Activated T-cell treated with anti-CD3 and anti-CD28 coated beads, Interleukin-2, amount 50 U/mL, for 24 hours (primary cell): ENCODE results near the gene DTX3.
"Not testable (repeated sequence)": the region's sequence is repeated elsewhere in the genome, so short reads cannot be mapped to it uniquely, and the experiment has no call there.

Experiments used
- DNase-seq: peaks from one replicate; pipeline ENCODE4 v3.0.0-alpha.2; 2020
- H3K27ac Mint-ChIP-seq: 2 replicates; pipeline ENCODE4 v1.8.0; 2020; ENCODE audit warnings: mild to moderate bottlenecking, mixed read lengths
- H3K27me3 Mint-ChIP-seq: 2 replicates; pipeline ENCODE4 v1.8.0; 2020; ENCODE audit warnings: mixed read lengths
- H3K36me3 Mint-ChIP-seq: 2 replicates; pipeline ENCODE4 v1.8.0; 2020; ENCODE audit warnings: low read depth, mixed read lengths
- H3K4me1 Mint-ChIP-seq: 2 replicates; pipeline ENCODE4 v1.8.0; 2020; ENCODE audit warnings: low read depth, mixed read lengths
- H3K4me3 Mint-ChIP-seq: 2 replicates; pipeline ENCODE4 v1.8.0; 2020; ENCODE audit warnings: mild to moderate bottlenecking, moderate library complexity, mixed read lengths
- H3K9me3 Mint-ChIP-seq: 2 replicates; pipeline ENCODE4 v1.8.0; 2020; ENCODE audit warnings: mixed read lengths

DTX3 gene

DNA sequence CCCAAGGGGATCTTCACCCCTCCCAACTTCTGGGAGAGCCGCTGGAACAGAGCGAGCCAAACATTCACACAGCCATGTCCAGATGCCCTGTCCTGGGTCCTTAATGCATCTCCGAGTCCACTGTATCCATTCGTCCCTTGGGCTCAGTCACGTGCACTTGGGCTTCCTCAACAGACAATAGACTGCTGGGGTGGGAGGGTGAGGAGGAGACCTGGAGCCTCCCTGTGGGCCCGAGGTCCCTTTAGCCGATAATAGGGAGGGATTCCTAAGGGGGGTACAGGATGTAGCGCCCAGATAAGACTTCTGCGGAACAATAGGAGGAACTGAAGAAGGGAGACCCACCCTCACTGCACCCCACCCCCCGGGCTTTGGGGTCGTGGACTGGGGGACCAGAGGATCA lies 13.3 kb downstream of the DTX3 start:
- Mint-ChIP-seq H3K4me3 (no peak overlapping the region), H3K9me3 (no peaks in the 10 kb centered on the region), H3K4me1 (peaks cover 29% of the 10 kb centered on the region), H3K27ac (no peak overlapping the region), H3K27me3 (peaks cover 91% of the 10 kb centered on the region), H3K36me3 (no peaks in the 10 kb centered on the region)
- no peak for DNase-seq

DNA sequence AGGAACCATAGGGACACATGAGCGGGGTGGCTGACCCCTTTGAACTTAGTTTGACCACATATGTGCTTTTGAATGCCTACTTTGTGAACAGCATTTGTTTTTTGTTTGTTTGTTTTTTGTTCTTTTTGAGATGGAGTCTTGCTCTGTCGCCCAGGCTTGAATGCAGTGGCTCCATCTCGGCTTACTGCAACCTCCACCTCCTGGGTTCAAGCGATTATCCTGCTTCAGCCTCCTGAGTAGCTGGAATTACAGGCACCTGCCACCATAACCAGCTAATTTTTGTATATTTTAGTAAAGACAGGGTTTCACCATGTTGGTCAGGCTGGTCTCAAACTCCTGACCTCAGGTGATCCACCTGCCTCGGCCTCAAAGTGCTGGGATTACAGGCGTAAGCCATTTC lies 13.8 kb downstream of the DTX3 start:
- H3K36me3 Mint-ChIP-seq, H3K9me3 Mint-ChIP-seq, H3K4me3 Mint-ChIP-seq, DNase-seq, H3K27ac Mint-ChIP-seq: not testable (repeated sequence)
- Mint-ChIP-seq H3K4me1 (peaks cover 29% of the 10 kb centered on the region), H3K27me3 (peaks cover 91% of the 10 kb centered on the region)

DNA sequence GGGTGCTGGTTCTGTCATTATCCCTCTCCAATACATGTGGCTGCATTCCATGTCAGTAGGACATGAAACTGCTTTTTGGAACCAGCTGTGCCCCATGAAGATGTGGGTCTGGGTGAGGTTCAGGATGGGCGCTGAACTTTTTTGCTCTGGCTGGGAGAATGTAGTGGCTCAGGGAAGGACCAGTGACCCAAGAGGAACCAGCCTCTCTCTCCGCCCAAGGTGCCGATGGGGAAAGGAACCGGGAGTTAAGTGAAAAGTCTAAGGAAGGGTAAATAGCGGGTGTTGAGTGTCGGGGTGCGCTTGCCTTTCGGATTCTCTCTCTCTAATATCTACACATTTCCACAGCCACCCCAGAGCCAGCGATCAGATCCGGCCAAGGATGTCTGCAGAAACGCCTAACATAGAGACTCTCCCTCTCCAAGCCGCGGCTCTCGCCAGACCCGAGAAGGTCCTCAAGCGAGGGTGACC lies 14.4 kb downstream of the DTX3 start:
- DNase-seq: no peak
- Mint-ChIP-seq H3K4me1 (peaks cover 29% of the 10 kb centered on the region), H3K9me3 (no peaks in the 10 kb centered on the region), H3K36me3 (no peaks in the 10 kb centered on the region), H3K27ac (no peak overlapping the region), H3K4me3 (no peak overlapping the region), H3K27me3 (peaks cover 91% of the 10 kb centered on the region)

DNA sequence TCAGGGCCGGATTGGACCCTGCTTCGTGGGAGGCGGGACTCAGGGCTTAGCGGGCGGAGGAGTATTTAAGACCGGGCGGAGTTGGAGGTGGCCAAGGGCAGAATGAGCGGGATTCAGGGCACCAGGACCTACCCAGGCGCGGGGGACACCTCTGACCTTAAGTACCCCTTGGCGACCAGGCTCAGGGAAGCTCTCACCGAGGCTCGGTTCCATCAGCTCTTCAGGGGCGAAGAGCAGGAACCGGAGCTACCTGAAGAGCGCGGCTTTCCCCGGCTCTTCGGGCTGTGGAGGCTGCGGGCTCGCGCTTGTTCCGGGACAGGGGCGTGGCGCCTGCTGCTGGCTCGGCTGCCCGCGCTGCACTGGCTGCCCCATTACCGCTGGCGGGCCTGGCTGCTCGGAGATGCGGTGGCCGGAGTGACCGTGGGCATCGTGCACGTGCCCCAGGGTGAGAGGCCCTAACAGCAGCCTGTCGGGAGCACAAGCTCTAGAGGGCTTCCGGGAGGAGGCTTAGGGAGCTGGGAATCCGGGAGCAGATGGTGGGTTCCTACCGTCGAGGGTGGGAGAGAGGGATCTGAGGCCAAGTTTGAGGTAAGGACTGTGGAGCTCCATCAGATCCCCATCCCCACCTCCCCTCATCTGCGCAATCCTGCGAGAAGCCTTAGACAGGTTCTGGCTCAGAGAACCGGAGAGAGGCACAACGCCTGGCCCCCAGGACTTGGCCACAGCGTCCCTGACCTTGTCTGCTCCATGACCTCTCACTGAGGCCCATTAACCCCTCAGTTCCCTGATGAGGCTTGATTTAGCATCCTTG lies 15.0 kb downstream of the DTX3 start:
- Mint-ChIP-seq H3K27ac (no peak overlapping the region), H3K4me3 (no peak overlapping the region)
- DNase-seq: peak; percentile 54

DNA sequence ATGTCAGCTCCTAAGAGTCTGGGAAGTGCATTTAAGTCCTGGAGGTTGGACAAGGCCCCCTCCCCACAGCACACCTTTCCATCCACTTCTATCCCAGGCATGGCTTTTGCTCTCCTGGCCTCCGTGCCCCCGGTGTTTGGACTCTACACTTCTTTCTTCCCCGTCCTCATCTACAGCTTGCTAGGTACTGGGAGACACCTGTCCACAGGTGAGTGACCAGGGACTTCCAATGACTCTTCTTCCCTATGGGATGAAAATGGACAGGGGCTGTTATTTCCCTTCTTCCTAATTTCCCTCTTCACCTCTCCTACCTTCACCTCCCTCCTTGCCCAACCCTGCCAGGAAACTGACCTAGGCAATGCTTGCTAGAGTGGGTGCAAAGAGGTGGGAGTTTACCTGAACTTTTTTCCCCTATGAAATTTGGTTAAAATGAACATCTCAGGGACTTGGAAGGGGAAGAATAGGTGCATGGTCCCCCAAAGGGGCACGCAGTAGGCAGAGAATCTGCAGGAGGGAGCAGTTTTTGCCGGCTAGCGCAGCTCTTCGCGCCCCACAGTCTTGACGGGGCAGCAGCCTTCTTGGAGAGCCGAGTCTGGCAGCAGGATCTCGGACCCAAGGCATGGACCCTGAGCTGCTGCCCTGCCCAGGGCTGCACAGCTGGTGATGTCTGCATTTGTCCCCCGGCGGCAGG lies 15.8 kb downstream of the DTX3 start:
- Mint-ChIP-seq H3K9me3 (no peaks in the 10 kb centered on the region), H3K36me3 (no peaks in the 10 kb centered on the region), H3K27ac (peak overlapping the region; percentile 44), H3K4me1 (peaks cover 29% of the 10 kb centered on the region), H3K27me3 (peaks cover 94% of the 10 kb centered on the region), H3K4me3 (peak overlapping the region; percentile 72)
- DNase-seq: no peak

More for the DNA sequence above, 15.0 kb downstream of the DTX3 start:
- Mint-ChIP-seq H3K4me1 (peaks cover 29% of the 10 kb centered on the region), H3K36me3 (no peaks in the 10 kb centered on the region), H3K27me3 (peaks cover 93% of the 10 kb centered on the region), H3K9me3 (no peaks in the 10 kb centered on the region)

DNA sequence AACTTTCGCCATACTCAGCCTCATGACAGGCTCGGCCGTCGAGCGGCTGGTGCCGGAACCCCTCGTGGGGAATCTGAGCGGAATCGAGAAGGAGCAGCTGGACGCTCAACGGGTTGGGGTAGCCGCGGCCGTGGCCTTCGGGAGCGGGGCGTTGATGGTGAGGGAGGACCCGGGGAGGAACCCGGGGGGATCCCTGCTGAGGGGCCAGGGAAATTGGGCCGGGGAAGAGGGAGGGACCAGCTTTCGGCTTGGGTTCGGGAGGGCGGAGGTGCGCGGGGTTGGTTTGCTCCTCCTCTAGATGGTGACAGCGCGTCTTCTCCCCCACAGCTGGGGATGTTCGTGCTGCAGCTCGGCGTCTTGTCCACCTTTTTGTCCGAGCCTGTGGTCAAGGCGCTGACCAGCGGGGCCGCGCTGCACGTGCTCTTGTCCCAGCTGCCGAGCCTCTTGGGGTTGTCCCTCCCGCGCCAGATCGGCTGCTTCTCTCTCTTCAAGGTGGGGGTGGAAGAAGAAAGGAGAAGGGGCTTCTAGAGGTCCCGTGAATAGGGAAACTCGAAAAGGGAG lies 16.4 kb downstream of the DTX3 start:
- Mint-ChIP-seq H3K9me3 (no peaks in the 10 kb centered on the region), H3K27me3 (peaks cover 94% of the 10 kb centered on the region), H3K36me3 (no peaks in the 10 kb centered on the region), H3K27ac (peak overlapping the region; percentile 44), H3K4me1 (peaks cover 29% of the 10 kb centered on the region), H3K4me3 (peak overlapping the region; percentile 72)
- DNase-seq: peak; percentile 61

DNA sequence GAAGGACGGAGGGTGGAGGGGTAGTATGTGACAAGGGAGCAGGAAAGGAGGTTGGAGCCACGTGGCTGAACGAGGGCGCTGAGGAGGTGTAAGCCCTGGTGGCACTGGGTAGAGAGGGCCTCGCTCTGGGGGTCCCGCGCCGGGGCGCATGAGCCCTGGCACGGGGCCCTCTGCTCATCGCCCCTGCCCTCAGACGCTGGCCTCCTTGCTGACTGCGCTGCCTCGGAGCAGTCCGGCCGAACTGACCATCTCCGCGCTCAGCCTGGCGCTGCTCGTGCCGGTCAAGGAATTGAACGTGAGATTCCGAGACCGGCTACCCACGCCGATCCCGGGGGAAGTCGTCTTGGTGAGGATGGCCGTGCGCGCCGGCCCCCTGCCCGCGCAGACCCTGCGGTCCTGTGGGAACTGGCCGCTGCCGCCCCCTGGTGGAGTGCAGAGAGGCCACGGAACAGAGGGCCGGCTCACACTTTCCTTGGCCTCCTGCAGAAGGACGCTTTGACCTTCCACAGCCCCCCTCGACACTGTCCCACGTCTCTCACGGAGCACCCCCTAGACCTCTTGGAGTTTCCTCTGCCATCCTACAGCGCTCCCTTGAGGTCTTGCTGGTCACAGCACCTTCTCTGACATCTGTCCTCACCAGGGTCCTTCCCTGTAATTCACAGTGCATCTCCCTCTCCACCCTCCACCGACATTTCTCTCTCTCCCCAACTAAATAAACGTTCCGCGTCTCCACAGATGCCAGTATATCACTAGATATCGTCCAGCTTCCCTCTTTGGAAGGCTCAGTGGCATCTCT lies 17.1 kb downstream of the DTX3 start:
- Mint-ChIP-seq H3K27me3 (peaks cover 97% of the 10 kb centered on the region), H3K9me3 (no peaks in the 10 kb centered on the region), H3K4me3 (peak overlapping the region; percentile 72), H3K36me3 (no peaks in the 10 kb centered on the region), H3K4me1 (peaks cover 30% of the 10 kb centered on the region), H3K27ac (peak overlapping the region; percentile 44)
- DNase-seq: peak; percentile 81

DNA sequence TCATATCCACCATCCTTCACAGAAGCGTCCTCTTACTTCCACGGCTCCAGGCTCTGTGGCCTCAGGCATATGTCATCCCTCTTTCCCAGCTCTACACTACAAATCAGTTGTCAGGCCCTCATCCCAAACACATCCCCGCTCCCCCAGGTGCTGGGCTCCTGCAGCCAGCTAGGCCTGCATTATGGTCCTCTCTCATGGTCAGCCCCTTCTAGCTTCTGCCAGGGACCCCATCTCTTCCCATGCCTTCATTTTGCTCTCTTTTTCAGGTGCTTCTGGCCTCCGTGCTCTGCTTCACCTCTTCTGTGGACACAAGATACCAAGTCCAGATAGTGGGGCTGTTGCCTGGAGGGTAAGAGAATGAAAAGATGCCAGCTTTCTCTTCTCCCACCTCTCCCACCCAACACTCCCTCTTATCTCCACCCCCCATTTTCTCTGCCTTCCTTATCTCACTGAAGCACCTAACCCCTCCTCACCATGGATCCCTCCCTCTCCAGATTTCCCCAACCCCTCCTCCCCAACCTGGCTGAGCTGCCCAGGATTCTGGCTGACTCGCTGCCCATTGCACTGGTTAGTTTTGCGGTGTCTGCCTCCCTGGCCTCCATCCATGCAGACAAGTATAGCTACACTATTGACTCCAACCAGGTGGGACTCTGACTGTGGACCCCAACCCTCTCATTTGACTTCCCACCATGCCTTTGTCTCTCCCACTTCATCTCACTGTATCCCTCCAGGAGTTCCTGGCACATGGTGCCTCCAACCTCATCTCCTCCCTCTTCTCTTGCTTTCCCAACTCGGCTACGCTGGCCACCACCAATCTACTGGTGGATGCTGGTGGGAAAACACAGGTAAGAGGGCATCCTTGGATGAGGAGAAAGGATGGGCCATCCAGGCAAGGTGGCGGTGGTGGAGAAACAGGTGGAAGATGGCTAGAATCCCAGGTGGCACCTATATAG lies 17.9 kb downstream of the DTX3 start:
- Mint-ChIP-seq H3K9me3 (no peaks in the 10 kb centered on the region), H3K36me3 (no peaks in the 10 kb centered on the region), H3K4me1 (peaks cover 36% of the 10 kb centered on the region), H3K27me3 (peaks cover 98% of the 10 kb centered on the region), H3K4me3 (peak overlapping the region; percentile 72), H3K27ac (no peak overlapping the region)
- no peak for DNase-seq

DNA sequence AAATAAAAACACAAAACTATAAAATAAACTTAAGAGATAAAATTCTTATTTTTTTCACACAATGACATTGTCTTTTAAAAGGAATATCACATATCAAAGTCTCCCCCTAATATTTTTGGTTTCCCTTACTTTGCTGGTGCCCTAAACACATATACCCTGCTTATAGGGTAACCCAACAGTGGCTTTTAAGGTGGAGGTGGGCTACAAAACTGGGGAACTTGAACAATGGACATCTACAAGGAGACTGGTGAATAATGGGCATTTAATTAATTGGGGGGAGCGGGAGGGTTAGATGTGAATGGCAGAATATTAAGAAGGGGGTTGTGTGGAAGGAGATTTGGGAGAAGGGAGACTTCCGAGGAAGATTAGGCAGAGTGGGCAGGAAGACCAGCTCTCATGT lies 18.8 kb downstream of the DTX3 start:
- Mint-ChIP-seq H3K27ac (no peak overlapping the region), H3K4me3 (no peak overlapping the region), H3K36me3 (no peaks in the 10 kb centered on the region), H3K27me3 (peaks cover 99% of the 10 kb centered on the region), H3K4me1 (peaks cover 41% of the 10 kb centered on the region), H3K9me3 (no peaks in the 10 kb centered on the region)
- no peak for DNase-seq

DNA sequence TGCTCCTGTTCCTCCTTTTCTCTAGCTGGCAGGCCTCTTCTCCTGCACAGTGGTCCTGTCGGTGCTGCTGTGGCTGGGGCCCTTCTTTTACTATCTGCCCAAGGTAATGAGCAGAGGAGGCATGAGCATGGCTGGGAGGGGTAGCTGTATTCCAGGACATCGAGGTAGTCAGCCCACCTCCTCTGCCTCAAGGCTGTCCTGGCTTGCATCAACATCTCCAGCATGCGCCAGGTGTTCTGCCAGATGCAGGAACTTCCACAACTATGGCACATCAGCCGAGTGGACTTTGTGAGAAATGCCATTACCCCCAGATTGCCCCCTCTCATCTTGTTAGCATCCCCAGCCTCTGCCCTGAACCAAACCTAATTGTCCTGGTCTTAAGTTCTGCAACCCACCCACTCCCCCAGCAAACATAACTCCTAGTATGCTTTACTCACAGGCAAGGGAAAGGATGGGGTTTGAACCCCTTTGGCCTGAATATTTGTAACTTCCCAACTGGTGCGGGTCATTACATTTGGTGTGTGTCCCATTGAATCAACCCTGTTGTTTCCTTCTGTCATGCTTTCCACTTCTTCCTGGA lies 19.3 kb downstream of the DTX3 start:
- Mint-ChIP-seq H3K27me3 (peaks cover 100% of the 10 kb centered on the region), H3K36me3 (no peaks in the 10 kb centered on the region), H3K4me1 (peaks cover 41% of the 10 kb centered on the region), H3K27ac (no peak overlapping the region), H3K9me3 (no peaks in the 10 kb centered on the region), H3K4me3 (no peak overlapping the region)
- DNase-seq: no peak

DNA sequence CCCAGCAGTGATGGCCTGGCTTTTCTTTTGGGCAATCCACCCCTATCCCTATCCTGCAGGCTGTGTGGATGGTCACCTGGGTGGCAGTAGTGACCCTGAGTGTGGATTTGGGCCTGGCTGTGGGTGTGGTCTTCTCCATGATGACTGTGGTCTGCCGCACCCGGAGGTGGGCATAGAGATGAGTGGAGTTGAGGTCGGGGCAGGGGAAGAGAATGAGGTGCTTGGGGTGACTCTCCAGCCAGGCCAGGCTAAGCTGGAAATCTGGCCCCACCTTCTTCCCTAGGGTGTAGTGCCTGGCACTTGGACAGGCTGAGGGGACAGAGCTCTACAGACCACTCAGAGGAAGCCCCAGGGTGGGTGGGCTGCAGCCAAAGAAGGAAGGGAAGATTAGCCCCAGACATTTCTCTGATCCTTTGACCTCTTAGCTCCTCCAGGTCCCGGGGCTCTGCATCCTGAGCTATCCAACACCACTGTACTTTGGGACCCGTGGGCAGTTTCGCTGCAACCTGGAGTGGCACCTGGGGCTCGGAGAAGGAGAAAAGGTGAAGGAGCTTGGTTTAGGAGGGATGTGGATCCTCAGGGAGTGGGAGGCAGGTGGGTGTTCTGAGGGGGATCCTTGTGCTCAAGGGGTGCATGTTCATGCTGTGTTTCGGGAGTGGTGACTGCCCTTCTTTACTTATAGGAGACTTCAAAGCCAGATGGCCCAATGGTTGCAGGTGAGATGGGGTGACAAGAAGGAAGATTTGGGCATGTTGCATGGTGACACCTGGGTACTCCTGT lies 20.0 kb downstream of the DTX3 start:
- no peaks in the 10 kb centered on the region for H3K9me3 Mint-ChIP-seq
- no peak overlapping the region for H3K4me3 Mint-ChIP-seq
- H3K27me3 Mint-ChIP-seq: peaks cover 98% of the 10 kb centered on the region
- H3K4me1 Mint-ChIP-seq: peaks cover 39% of the 10 kb centered on the region
- DNase-seq: no peak
- no peak overlapping the region for H3K27ac Mint-ChIP-seq
- no peaks in the 10 kb centered on the region for H3K36me3 Mint-ChIP-seq

DNA sequence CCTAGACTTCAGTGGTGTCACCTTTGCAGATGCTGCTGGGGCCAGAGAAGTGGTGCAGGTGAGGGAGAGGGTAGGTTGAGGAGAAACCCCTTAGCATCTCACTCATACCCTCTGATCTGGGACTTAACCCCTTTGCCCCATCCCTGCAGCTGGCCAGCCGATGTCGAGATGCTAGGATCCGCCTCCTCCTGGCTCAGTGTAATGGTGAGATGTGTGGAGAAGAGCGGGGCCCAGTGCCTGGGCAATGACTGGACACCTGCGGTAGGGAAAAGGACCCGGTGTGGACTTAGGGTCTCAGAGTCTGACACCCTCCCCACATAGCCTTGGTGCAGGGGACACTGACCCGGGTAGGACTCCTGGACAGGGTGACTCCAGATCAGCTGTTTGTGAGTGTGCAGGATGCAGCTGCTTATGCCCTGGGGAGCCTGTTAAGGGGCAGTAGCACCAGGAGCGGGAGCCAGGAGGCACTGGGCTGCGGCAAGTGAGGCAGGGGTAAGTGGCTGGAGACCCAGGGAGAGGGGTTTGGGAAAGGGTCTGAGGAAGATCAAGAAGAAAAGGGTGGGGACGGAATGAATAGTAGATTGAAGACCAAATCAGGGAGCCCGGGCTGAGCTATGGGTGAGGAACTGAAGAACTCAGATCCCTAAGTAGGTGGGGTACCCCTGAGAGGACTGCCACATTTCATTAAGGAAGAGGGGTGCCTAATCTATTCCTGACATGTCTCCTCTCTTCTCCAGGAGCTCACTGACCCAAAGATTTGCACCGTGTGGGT lies 20.8 kb downstream of the DTX3 start:
- H3K27ac Mint-ChIP-seq: no peak overlapping the region
- peaks cover 31% of the 10 kb centered on the region for H3K4me1 Mint-ChIP-seq
- no peaks in the 10 kb centered on the region for H3K36me3 Mint-ChIP-seq
- H3K4me3 Mint-ChIP-seq: no peak overlapping the region
- no peak for DNase-seq
- peaks cover 97% of the 10 kb centered on the region for H3K27me3 Mint-ChIP-seq
- no peaks in the 10 kb centered on the region for H3K9me3 Mint-ChIP-seq
